Osteocyte (in vitro differentiated cells): ENCODE data around the gene UST. TPM values are rescaled to one million over a fixed set of nuclear protein-coding genes. Genes with fewer than 3 reads are reported as not detected.

Experiments
- DNase-seq: peaks from one replicate; pipeline ENCODE4 v3.0.0; 2021; ENCODE audit warnings: mixed read lengths; ENCODE audit not compliant: unreplicated experiment; ENCODE audit errors: extremely low spot score
- H3K27ac Mint-ChIP-seq: one replicate; pipeline ENCODE4 v1.8.0; 2021; ENCODE audit warnings: mild to moderate bottlenecking, mixed read lengths; ENCODE audit not compliant: unreplicated experiment
- H3K27me3 Mint-ChIP-seq: one replicate; pipeline ENCODE4 v1.8.0; 2021; ENCODE audit warnings: mixed read lengths; ENCODE audit not compliant: unreplicated experiment
- H3K36me3 Mint-ChIP-seq: one replicate; pipeline ENCODE4 v1.8.0; 2021; ENCODE audit warnings: mixed read lengths; ENCODE audit not compliant: unreplicated experiment
- H3K4me1 Mint-ChIP-seq: one replicate; pipeline ENCODE4 v1.8.0; 2021; ENCODE audit warnings: mixed read lengths; ENCODE audit not compliant: unreplicated experiment
- H3K4me3 Mint-ChIP-seq: one replicate; pipeline ENCODE4 v1.8.0; 2021; ENCODE audit warnings: mild to moderate bottlenecking, moderate library complexity, mixed read lengths; ENCODE audit not compliant: unreplicated experiment
- H3K9me3 Mint-ChIP-seq: one replicate; pipeline ENCODE4 v1.8.0; 2021; ENCODE audit warnings: mixed read lengths; ENCODE audit not compliant: unreplicated experiment
- total RNA-seq: library from RNA; stranded (reverse); gene quantifications from 2 replicates; pipeline ENCODE4 v1.2.1, GENCODE V29; 2021
- TF ChIP-seq, protein P1 (sequence below): fragments of 200-600 bp; sonication (generic); IDR thresholded peaks from 2 replicates; pipeline ENCODE4 v1.5.0; 2021; ENCODE audit warnings: antibody characterized with exemption, mild to moderate bottlenecking, moderate library complexity

The UST gene
- total RNA-seq, 1 donor from 2014 or later, result 15.7 TPM

DNA sequence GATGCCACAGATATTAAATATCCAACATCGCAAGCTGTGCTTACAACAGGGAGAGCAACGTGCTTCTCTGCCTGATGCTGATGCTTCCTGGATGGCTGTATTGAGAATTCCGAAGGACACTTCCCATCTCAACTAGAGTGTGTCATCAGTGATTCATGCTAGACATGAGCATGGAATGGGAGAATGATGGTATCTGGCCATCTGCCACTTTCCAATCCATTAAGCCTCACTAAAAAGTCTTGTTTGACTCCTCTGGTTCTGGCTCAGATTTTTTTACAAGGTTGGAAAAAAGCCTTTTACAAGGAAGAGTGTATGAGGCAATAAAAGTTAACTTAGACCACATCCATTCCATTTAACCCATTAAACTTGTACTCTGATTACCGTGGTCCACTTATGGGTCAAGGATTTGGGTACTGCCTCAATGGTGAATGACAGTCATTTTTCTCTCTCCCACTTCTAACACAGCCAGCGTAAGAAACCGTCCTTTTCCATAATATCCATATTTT, 265.3 kb downstream of the UST start:
- no peaks in the 10 kb centered on the region for H3K9me3 Mint-ChIP-seq
- H3K36me3 Mint-ChIP-seq, result no peaks in the 10 kb centered on the region
- TF ChIP-seq, protein P1, sequence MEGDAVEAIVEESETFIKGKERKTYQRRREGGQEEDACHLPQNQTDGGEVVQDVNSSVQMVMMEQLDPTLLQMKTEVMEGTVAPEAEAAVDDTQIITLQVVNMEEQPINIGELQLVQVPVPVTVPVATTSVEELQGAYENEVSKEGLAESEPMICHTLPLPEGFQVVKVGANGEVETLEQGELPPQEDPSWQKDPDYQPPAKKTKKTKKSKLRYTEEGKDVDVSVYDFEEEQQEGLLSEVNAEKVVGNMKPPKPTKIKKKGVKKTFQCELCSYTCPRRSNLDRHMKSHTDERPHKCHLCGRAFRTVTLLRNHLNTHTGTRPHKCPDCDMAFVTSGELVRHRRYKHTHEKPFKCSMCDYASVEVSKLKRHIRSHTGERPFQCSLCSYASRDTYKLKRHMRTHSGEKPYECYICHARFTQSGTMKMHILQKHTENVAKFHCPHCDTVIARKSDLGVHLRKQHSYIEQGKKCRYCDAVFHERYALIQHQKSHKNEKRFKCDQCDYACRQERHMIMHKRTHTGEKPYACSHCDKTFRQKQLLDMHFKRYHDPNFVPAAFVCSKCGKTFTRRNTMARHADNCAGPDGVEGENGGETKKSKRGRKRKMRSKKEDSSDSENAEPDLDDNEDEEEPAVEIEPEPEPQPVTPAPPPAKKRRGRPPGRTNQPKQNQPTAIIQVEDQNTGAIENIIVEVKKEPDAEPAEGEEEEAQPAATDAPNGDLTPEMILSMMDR, result no peak
- H3K27ac Mint-ChIP-seq, result peak overlapping the region; percentile 59
- no peak for DNase-seq
- H3K4me1 Mint-ChIP-seq, result peaks cover 45% of the 10 kb centered on the region
- H3K27me3 Mint-ChIP-seq, result no peaks in the 10 kb centered on the region
- no peak overlapping the region for H3K4me3 Mint-ChIP-seq

DNA sequence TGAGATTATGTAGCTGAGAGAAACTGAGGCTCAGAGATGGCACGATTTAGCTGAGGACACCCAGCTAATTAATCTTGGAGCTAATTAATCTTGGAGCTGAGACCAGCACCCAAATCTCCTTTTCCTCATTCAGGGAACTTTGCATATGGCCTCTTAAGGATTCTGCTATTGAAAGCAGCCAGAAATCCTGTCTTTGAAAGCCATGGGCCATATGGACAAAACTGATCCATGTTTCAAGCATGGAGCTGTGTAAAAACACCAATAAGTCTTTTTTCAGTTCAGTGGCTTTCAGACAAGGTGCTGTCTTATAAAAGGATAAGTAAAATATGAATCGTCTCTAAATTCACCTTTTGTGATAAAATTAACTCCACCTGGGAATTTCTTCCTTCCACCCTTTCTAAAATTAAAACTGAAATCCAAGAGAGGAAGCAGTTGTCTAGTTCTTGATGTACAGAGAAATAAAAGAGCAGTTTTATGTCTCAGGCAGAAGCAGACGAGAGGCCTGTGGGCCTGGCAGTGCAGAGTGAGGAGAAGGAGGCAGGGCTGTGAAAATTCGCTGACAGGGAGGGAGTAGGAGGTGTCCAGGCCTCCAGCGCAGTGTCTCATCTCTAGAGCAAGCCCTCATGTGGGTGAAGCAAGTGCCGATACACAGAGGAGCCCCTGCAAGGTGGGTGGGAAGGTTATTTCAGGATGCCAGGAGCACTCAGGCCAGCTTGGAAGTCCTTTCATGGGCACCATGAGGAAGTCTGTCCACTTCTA, 266.9 kb downstream of the UST start:
- no peak for DNase-seq
- Mint-ChIP-seq H3K9me3 (no peaks in the 10 kb centered on the region), H3K4me3 (no peak overlapping the region), H3K27ac (peak overlapping the region; percentile 63), H3K36me3 (no peaks in the 10 kb centered on the region), H3K4me1 (peaks cover 35% of the 10 kb centered on the region), H3K27me3 (no peaks in the 10 kb centered on the region)
- TF ChIP-seq, protein P1, result no peak

DNA sequence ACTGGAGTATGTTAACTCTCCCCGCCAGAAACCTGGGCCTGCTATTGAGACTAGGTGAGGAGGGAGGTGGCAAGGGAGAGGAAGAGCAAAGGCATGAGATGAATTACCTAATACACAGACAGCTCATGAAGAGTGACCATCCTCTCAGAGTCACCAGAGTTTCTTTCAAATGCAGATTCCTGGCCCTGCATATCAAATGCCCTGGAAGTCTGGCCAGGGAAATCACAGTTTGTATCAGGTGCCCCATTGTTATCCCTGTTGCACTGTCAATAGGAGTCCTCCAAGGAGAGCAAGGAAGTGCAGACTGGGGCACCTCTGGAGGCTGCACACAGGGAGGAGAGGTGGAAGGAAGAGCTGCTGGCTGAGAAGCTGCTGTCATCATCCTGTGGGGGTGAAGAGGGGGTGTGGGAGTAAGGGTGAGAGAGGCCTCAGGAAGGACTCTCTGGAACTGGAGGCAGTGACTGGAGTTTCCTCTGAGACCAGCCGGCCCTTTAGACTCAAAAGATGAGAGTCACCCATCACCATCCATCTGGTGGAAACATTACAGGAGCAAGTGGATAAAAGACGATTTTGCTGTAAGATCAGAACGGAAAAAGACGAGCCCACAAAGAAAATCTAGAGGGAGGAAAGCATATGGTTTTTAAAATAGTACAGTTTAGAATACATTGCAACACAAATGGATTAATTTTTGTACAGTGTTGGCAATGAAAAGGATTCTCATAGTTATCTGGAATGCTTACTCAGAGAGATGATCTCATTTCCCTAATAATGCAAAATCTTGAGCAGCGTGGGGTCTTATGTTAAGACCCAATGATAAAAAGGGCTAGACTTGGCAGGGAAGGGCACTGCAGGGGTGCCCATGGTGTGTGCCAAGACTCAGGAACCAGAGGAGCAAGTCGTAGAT, 268.1 kb downstream of the UST start:
- Mint-ChIP-seq H3K4me3 (no peak overlapping the region), H3K9me3 (no peaks in the 10 kb centered on the region), H3K27me3 (no peaks in the 10 kb centered on the region), H3K27ac (peak overlapping the region; percentile 73), H3K4me1 (peaks cover 35% of the 10 kb centered on the region), H3K36me3 (peaks cover 5% of the 10 kb centered on the region)
- no peak for DNase-seq
- TF ChIP-seq, protein P1, result no peak

DNA sequence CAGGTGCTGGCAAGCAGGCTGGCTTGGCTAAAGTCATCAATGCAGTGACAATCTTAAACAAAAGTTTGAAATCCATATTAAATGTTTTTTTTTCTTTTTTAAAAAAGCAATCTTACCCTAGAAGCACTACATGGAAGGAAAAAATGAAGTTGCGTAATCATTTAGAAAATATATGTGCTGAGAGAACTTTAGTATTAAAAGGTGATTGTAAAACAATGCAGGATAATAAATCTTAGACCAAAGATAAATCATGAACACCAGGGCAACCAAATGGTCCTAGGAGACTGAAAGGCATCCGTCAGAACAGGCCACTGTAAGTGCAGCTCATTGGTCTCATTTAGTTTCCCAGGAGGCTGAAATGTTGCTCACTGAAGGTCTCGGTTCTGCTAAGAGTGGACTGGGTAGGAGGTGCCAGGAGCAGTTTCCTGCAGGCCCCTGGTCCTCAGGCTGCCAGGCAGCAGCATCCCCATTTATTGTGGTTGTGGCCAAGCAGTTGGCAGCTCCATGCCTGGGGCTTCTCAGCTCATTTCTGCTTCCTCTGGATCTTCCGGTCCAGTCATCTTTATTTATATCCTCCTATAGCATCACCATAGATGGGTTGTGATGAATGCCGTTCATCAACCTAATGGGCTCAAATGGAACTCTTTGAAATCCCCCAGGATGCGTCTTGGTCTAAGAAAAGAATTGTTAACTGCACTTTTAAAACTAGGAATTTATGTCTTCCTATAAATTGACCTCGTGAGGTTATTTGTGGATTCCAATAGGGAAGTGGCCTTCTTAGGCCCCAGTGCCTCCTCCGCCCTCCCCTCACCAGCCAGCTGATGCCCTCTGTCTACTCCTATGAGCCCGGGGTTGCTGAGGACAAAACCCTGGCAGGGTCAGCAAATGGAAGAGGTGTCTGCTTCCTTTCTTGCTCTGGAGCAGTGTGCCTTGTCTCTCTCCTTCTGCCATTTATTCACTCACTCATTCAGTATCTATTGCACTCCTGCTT, 269.0 kb downstream of the UST start:
- Mint-ChIP-seq H3K4me3 (no peak overlapping the region), H3K9me3 (no peaks in the 10 kb centered on the region), H3K4me1 (peaks cover 34% of the 10 kb centered on the region), H3K27ac (peak overlapping the region; percentile 73), H3K36me3 (peaks cover 8% of the 10 kb centered on the region), H3K27me3 (no peaks in the 10 kb centered on the region)
- no peak for DNase-seq
- TF ChIP-seq, protein P1, result no peak
